Liver (tissue), 9 donors: ENCODE measurements around the gene PLEKHA7. TPM values are rescaled to one million over a fixed set of nuclear protein-coding genes. Genes with fewer than 3 reads are reported as not detected.

Experiments used
- DNase-seq: peaks from one replicate; pipeline ENCODE4 v3.0.0-alpha.2; 2017; ENCODE audit warnings: low spot score
- H3K27ac ChIP-seq, 2 donors: one replicate each; pipeline ENCODE4 v1.7.0; 2013; ENCODE audit warnings: inconsistent platforms in 2 of 2, low read length in 2 of 2, control low read depth in 1 of 2, low read depth in 1 of 2, mild to moderate bottlenecking in 1 of 2
- H3K27me3 ChIP-seq, 4 donors: one replicate each; pipeline versions ENCODE4 v1.6.1 to v1.7.0; 2013; ENCODE audit warnings: low read length in 3 of 4, inconsistent platforms in 1 of 4, mild to moderate bottlenecking in 1 of 4, moderate library complexity in 1 of 4; ENCODE audit not compliant: control insufficient read depth in 4 of 4, insufficient read depth in 4 of 4
- H3K36me3 ChIP-seq, 4 donors: one replicate each; pipeline versions ENCODE4 v1.6.1 to v1.7.0; 2013; ENCODE audit warnings: low read length in 3 of 4, mild to moderate bottlenecking in 3 of 4, low read depth in 1 of 4, moderate library complexity in 1 of 4; ENCODE audit not compliant: control insufficient read depth in 4 of 4, insufficient read depth in 3 of 4
- H3K4me1 ChIP-seq, 4 donors: one replicate each; pipeline versions ENCODE4 v1.6.1 to v1.7.0; 2013; ENCODE audit warnings: low read length in 3 of 4, mild to moderate bottlenecking in 3 of 4, moderate library complexity in 1 of 4; ENCODE audit not compliant: control insufficient read depth in 4 of 4, insufficient read depth in 4 of 4
- H3K4me3 ChIP-seq, 3 donors: one replicate each; pipeline versions ENCODE4 v1.6.1 to v1.7.0; 2013; ENCODE audit warnings: low read length in 3 of 3, control low read depth in 1 of 3, low read depth in 1 of 3, mild to moderate bottlenecking in 1 of 3
- H3K9ac ChIP-seq, 2 donors: one replicate each; pipeline ENCODE4 v1.7.0; 2013; ENCODE audit warnings: low read length in 2 of 2, mild to moderate bottlenecking in 2 of 2, moderate library complexity in 2 of 2, control low read depth in 1 of 2, low read depth in 1 of 2
- H3K9me3 ChIP-seq, 4 donors: one replicate each; pipeline versions ENCODE4 v1.6.1 to v1.7.0; 2013; ENCODE audit warnings: low read length in 3 of 4; ENCODE audit not compliant: control insufficient read depth in 4 of 4
- ATF3 ChIP-seq: IDR thresholded peaks from 2 replicates; pipeline ENCODE4 v1.6.1; 2016; ENCODE audit warnings: antibody characterized with exemption
- CTCF ChIP-seq: fragments of 150-350 bp; IDR thresholded peaks from 2 replicates; pipeline ENCODE4 v1.5.1; 2017; ENCODE audit warnings: improper control_type of control experiment, low read depth, low read length; ENCODE audit not compliant: missing input control
- EGR1 ChIP-seq, 2 donors: IDR thresholded peaks; 2 replicates each; pipeline ENCODE4 v1.6.1; 2016 to 2018; ENCODE audit warnings: antibody characterized with exemption in 2 of 2, low read depth in 2 of 2
- FOXA1 ChIP-seq: IDR thresholded peaks from 2 replicates; pipeline ENCODE4 v1.6.1; 2016; ENCODE audit warnings: antibody characterized with exemption
- FOXA2 ChIP-seq: IDR thresholded peaks from 2 replicates; pipeline ENCODE4 v1.6.1; 2016; ENCODE audit warnings: antibody characterized with exemption
- GABPA ChIP-seq, 2 donors: IDR thresholded peaks in 1 of 2; conservative IDR thresholded peaks in 1 of 2; 2 replicates each; pipeline ENCODE4 v1.6.1; 2016; ENCODE audit warnings: antibody characterized with exemption in 2 of 2, mild to moderate bottlenecking in 1 of 2, moderate library complexity in 1 of 2
- HNF4A ChIP-seq, 2 donors: conservative IDR thresholded peaks; 2 replicates each; pipeline ENCODE4 v1.6.1; 2016; ENCODE audit warnings: antibody characterized with exemption in 2 of 2, mild to moderate bottlenecking in 2 of 2
- HNF4G ChIP-seq: IDR thresholded peaks from 2 replicates; pipeline ENCODE4 v1.6.1; 2016; ENCODE audit warnings: antibody characterized with exemption
- JUND ChIP-seq, 2 donors: IDR thresholded peaks; 2 replicates each; pipeline ENCODE4 v1.6.1; 2016; ENCODE audit warnings: antibody characterized with exemption in 2 of 2
- NR2F2 ChIP-seq: IDR thresholded peaks from 2 replicates; pipeline ENCODE4 v1.6.1; 2016; ENCODE audit warnings: antibody characterized with exemption
- RAD21 ChIP-seq, 2 donors: IDR thresholded peaks; 2 replicates each; pipeline ENCODE4 v1.6.1; 2016; ENCODE audit warnings: antibody characterized with exemption in 2 of 2, mild to moderate bottlenecking in 2 of 2
- REST ChIP-seq: IDR thresholded peaks from 2 replicates; pipeline ENCODE4 v1.6.1; 2016; ENCODE audit warnings: antibody characterized with exemption, mild to moderate bottlenecking
- RXRA ChIP-seq, 2 donors: IDR thresholded peaks; 2 replicates each; pipeline ENCODE4 v1.6.1; 2017 to 2018; ENCODE audit warnings: antibody characterized with exemption in 2 of 2, mild to moderate bottlenecking in 1 of 2
- SP1 ChIP-seq: IDR thresholded peaks from 2 replicates; pipeline ENCODE4 v1.6.1; 2018; ENCODE audit warnings: antibody characterized with exemption, mild to moderate bottlenecking
- TAF1 ChIP-seq: conservative IDR thresholded peaks from 2 replicates; pipeline ENCODE4 v1.6.1; 2016; ENCODE audit warnings: antibody characterized with exemption, mild to moderate bottlenecking
- YY1 ChIP-seq: IDR thresholded peaks from 2 replicates; pipeline ENCODE4 v1.6.1; 2016; ENCODE audit warnings: antibody characterized with exemption, mild to moderate bottlenecking
- ZBTB33 ChIP-seq: IDR thresholded peaks from 2 replicates; pipeline ENCODE4 v1.6.1; 2016; ENCODE audit warnings: antibody characterized with exemption
- WGBS: extraction: QIAGEN DNeasy Blood & Tissue Kit; methylation state at CpG from one replicate; pipeline ENCODE4 v1.1.7; 2013; 5-methylcytosine and 5-hydroxymethylcytosine counted together
- polyA plus RNA-seq, 2 donors: library from polyadenylated mRNA; stranded (reverse) in 1 of 2; unstranded in 1 of 2; fragments of 200-250 nt in 1 of 2; fragments of >200 nt in 1 of 2; fragmentation: Nextera tagmentation in 1 of 2; extraction: Ambion mirVana in 1 of 2; gene quantifications; one replicate each; pipeline versions ENCODE4 v1.2.1 to v1.2.3, GENCODE V29; 2013 to 2015
- total RNA-seq, 2 donors: library from RNA; depleted of rRNA; stranded (reverse); fragments of >200 nt; gene quantifications; one replicate each; pipeline ENCODE4 v1.2.3, GENCODE V29; 2014
- donor health status: healthy.
- donor health status: healthy.
- donor health status: healthy.
- donor health status: healthy.
- donor health status: healthy.

The PLEKHA7 gene
- total and polyA plus RNA-seq, 4 donors = 6.1 to 28.8 (median 8.5) TPM

GRCh38 chr11:16767137-16767536 is 247.1 kb downstream of the PLEKHA7 start (continued):
- TF ChIP-seq GABPA (IDR thresholded peaks at IDR 0.05 in 1 of 2, conservative IDR thresholded peaks at IDR 0.05 in 1 of 2) (no peak), FOXA1 (no peak)

GRCh38 chr11:16764888-16765287 is 249.3 kb downstream of the PLEKHA7 start:
- Histone ChIP-seq H3K9ac (no peak overlapping the region), H3K4me3 (no peak overlapping the region), H3K27ac (no peak overlapping the region), H3K4me1 (peaks cover 0 to 6% (median 0%) of the 10 kb centered on the region in 4 donors), H3K9me3 (no peaks in the 10 kb centered on the region), H3K27me3 (no peaks in the 10 kb centered on the region), H3K36me3 (no peaks in the 10 kb centered on the region)
- WGBS = 97% methylated on average over 8 of the region's 8 CpGs
- TF ChIP-seq EGR1 (IDR thresholded peaks at IDR 0.05; ENCODE audit: low read depth in 2 of 2) (no peak), YY1 (no peak), RAD21 (IDR thresholded peaks at IDR 0.05) (no peak), CTCF (no peak), HNF4A (conservative IDR thresholded peaks at IDR 0.05) (no peak), HNF4G (no peak), ZBTB33 (no peak), JUND (IDR thresholded peaks at IDR 0.05) (no peak), ATF3 (no peak), TAF1 (no peak), FOXA1 (no peak), GABPA (IDR thresholded peaks at IDR 0.05 in 1 of 2, conservative IDR thresholded peaks at IDR 0.05 in 1 of 2) (no peak), SP1 (no peak), RXRA (IDR thresholded peaks at IDR 0.05) (no peak)
- DNase-seq = no peak

- H3K4me3 ChIP-seq = no peak overlapping the region
- no peaks in the 10 kb centered on the region for H3K36me3 ChIP-seq
- no peaks in the 10 kb centered on the region for H3K9me3 ChIP-seq
- no peak overlapping the region for H3K9ac ChIP-seq
- no peak for DNase-seq
- TF ChIP-seq EGR1 (IDR thresholded peaks at IDR 0.05; ENCODE audit: low read depth in 2 of 2) (no peak), NR2F2 (no peak), ZBTB33 (no peak), FOXA2 (no peak), RAD21 (IDR thresholded peaks at IDR 0.05) (no peak), RXRA (IDR thresholded peaks at IDR 0.05) (no peak), SP1 (no peak), FOXA1 (no peak), REST (no peak)
- H3K27ac ChIP-seq = no peak overlapping the region
- WGBS = 96% methylated on average over 1 of the region's 1 CpG
- peaks cover 0 to 6% (median 0%) of the 10 kb centered on the region in 4 donors for H3K4me1 ChIP-seq
- H3K27me3 ChIP-seq = no peaks in the 10 kb centered on the region
Observed at GRCh38 chr11:16763746-16764145, 250.5 kb downstream of the PLEKHA7 start.
